ENCODE data around the gene IGLL5. TPM values are rescaled to one million over a fixed set of nuclear protein-coding genes. Genes with fewer than 3 reads are reported as not detected.

The IGLL5 gene
- total and polyA plus RNA-seq, 9 of the 15 experiments (the other 6 are each of a cell fraction or from before 2014, with no cell fraction given), result not detected

- TF ChIP-seq ZNF512 (tag; IDR thresholded peaks at IDR 0.05) (no peak), RBM34 (IDR thresholded peaks at IDR 0.05; ENCODE audit: borderline replicate concordance, insufficient read depth, low read length) (no peak), ZNF445 (CRISPR knock-in tag; IDR thresholded peaks at IDR 0.05; ENCODE audit: low read depth) (no peak), ZNF143 (CRISPR knock-in tag; IDR thresholded peaks at IDR 0.05) (no peak), HNRNPLL (IDR thresholded peaks at IDR 0.05; ENCODE audit: low read depth, low read length, poor library complexity, severe bottlenecking) (peak; percentile 2), AFF1 (IDR thresholded peaks at IDR 0.05; ENCODE audit: low read depth in 1 of 2, partially characterized antibody in 2 of 2) (no peak), FOXP4 (CRISPR knock-in tag; IDR thresholded peaks at IDR 0.05; ENCODE audit: borderline replicate concordance) (no peak), ZBED1 (IDR thresholded peaks at IDR 0.05) (no peak)
Observed at GRCh38 chr22:22921575-22921974, 34.0 kb downstream of the IGLL5 start (continued).

All from K562 (cell line).